ENCODE data around the gene PDGFRB. TPM values are rescaled to one million over a fixed set of nuclear protein-coding genes. Genes with fewer than 3 reads are reported as not detected.

Gene PDGFRB
- total and polyA plus RNA-seq, 2 of the 8 experiments (the other 6 are each of a cell fraction or from before 2014, with no cell fraction given): 4.2 to 13.7 TPM

DNA sequence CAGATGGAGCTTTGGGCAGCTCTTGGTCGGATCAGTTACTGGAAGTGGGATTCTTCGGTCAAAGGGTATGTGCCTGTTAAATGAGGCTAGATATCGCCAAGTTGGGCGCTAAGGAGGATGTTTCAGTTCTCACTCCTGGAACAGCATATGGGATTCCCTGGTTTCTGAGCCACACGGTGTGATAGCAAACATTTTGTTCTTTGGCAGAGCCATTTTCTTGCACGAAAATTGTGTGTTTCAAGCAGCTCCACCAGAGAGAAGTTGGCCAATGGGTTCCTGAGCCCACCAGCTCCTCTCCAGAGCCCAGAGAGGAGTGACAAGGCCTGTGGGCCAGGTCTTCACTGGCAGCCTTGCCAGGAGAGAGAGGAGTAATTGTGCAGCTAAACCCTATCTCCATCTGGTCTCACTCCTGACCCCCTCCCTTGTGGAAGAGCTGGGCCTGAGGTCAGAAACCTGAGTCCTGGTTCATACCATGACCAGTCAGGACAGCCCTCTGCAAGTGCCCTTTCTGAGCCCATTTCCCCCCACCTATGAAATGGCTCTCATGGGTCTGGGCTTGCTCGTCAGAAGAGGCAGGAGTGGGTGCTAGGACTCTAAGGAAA is 23.5 kb upstream of the PDGFRB start (continued):
- TF ChIP-seq, protein P1, sequence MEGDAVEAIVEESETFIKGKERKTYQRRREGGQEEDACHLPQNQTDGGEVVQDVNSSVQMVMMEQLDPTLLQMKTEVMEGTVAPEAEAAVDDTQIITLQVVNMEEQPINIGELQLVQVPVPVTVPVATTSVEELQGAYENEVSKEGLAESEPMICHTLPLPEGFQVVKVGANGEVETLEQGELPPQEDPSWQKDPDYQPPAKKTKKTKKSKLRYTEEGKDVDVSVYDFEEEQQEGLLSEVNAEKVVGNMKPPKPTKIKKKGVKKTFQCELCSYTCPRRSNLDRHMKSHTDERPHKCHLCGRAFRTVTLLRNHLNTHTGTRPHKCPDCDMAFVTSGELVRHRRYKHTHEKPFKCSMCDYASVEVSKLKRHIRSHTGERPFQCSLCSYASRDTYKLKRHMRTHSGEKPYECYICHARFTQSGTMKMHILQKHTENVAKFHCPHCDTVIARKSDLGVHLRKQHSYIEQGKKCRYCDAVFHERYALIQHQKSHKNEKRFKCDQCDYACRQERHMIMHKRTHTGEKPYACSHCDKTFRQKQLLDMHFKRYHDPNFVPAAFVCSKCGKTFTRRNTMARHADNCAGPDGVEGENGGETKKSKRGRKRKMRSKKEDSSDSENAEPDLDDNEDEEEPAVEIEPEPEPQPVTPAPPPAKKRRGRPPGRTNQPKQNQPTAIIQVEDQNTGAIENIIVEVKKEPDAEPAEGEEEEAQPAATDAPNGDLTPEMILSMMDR (IDR thresholded peaks at IDR 0.05; ENCODE audit: control extremely low read depth in 1 of 3, insufficient read depth in 1 of 3, low read depth in 1 of 3, low read length in 3 of 3): no peak
- TF ChIP-seq SP1 (IDR thresholded peaks at IDR 0.05; ENCODE audit: low read depth, low read length) (no peak), KDM1A (IDR thresholded peaks at IDR 0.05; ENCODE audit: borderline replicate concordance, low read length) (no peak), KDM4A (IDR thresholded peaks at IDR 0.05; ENCODE audit: low read depth, low read length, severe bottlenecking) (no peak), TBP (IDR thresholded peaks at IDR 0.05; ENCODE audit: low read depth, low read length) (no peak), CHD7 (IDR thresholded peaks at IDR 0.05; ENCODE audit: insufficient replicate concordance, low read length) (no peak), YY1 (IDR thresholded peaks at IDR 0.05; ENCODE audit: low read depth, low read length) (no peak)

Data from H1 (cell line).